HuH-7.5 (cell line): Measurements from ENCODE around the gene CD40.
"Not testable (repeated sequence)": the region's sequence is repeated elsewhere in the genome, so short reads cannot be mapped to it uniquely, and the experiment has no call there.

ENCODE experiments used
- DNase-seq: peaks from one replicate; pipeline ENCODE4 v3.0.0; 2011; ENCODE audit warnings: low spot score

The CD40 gene

GRCh38 chr20:46099491-46100287, 18.4 kb upstream of the CD40 start:
- no peak for DNase-seq

- DNase-seq, result not testable (repeated sequence)
Observed at GRCh38 chr20:46100444-46100843, 17.7 kb upstream of the CD40 start.

- no peak for DNase-seq
Observed at GRCh38 chr20:46100988-46101387, 17.1 kb upstream of the CD40 start.

DNA sequence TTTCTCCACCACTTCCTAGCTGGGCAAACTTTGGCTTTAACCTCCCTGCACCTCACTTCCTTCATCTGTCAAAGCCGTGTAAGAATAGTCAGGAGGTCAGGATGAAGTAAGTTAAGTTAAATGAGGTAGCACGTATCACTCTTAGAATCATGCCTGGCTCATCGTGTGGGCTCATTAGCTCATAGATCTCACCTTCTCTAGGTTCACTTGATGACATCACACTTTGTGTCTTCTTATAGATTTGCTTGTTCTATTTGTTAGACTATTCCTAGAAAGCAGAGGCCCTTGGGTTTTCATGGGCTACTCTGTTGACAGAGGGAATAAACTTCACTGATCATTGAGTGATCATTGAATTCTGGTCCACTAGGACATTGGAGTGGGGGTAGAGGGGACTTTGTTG, 16.2 kb upstream of the CD40 start:
- DNase-seq, result no peak

DNA sequence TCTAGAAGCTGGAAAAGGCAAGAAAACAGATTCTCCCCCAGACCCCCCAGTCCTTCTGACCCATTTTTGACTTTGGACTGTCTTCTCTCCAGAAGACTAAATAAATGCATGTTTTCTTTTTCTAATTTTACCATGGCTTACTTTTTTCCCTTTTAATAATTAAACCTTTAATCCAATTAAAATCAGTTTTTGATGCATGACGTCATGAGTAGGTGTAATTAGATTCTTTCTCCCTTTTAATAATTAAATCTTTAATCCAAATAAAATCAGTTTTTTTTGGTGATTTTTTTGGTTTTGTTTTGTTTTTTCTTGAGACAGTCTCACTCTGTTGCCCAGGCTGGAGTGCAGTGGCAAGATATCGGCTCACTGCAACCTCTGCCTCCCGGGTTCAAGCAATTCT, 15.2 kb upstream of the CD40 start:
- DNase-seq, result no peak

GRCh38 chr20:46104262-46104661, 13.9 kb upstream of the CD40 start:
- DNase-seq, result no peak

GRCh38 chr20:46107061-46107460, 11.1 kb upstream of the CD40 start:
- DNase-seq, result no peak

DNA sequence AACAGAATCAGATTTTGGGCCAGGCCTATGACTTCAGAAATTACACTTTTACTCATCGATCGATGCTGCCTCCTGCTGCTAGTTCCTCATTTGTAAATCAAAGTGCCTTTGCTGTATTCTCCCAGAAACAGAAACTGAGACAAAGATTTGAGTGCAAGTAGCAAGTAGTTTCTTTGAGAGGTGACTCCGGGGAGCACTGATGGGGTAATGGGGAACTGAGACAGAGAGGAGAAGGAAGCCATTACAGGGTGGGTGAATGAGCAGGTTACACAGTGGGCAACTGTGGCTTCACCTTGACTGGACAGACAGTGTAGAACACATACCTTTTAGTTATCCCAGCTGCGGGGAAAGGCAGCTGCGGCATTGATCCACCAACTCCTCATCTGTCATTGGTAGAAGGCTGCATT, 9.7 kb upstream of the CD40 start:
- no peak for DNase-seq

- no peak for DNase-seq
Observed at GRCh38 chr20:46108976-46109375, 9.1 kb upstream of the CD40 start.

DNA sequence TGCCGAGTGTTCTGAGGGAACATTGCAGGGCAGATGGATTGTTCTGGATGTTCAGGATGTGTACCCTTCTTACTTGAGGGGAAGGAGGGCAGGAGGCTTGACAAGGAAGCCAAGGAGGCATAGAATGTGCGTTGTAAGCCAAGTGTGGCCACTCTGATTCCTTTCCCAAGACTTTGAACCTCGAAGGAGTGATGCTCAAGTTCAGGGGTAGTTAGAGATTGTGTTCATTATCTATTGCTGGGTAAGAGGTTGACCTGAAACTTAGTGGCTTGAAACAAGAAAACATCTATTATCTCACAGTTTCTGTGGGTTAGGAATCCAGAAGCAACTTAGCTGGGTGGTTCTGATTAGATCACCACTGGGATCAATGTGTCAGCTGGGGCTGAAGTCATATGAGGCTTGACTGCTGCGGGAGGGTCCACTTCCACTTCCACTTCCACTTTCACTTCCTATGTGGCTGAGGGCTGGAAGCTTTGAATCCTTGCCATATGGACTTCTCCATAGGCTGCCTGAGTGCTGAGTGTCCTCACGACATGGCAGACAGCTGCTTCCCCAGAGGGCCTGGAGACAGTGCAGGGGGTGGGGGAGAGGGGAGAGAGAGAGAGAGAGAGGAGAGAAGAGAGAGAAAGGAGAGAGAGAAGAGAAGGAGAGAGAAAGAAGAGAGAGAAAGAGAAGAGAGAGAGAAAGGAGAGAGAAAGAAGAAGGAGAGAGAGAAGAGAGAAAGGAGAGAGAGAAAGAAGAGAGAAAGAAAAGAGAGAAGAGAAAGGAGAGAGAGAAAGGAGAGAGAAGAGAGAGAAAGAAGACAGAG, 6.9 kb upstream of the CD40 start:
- no peak for DNase-seq

DNA sequence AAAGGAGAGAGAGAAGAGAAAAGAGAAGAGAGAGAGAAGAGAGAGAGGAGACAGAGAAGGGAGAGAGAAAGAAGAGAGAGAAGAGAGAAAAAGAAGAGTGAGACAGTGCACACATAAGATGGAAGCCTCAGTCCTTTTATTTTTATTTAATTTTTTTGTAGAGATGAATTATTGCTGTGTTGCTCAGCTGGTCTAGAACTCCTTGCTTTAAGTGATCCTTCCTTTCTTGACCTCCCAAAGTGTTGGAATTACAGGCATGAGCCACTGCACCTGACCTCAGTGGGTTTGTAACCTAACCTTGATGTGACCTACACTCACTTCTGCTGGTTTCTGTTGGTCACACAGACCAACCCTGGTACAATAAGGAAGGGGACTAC, 6.3 kb upstream of the CD40 start:
- DNase-seq, result no peak

GRCh38 chr20:46112430-46113112, 5.5 kb upstream of the CD40 start:
- no peak for DNase-seq

DNA sequence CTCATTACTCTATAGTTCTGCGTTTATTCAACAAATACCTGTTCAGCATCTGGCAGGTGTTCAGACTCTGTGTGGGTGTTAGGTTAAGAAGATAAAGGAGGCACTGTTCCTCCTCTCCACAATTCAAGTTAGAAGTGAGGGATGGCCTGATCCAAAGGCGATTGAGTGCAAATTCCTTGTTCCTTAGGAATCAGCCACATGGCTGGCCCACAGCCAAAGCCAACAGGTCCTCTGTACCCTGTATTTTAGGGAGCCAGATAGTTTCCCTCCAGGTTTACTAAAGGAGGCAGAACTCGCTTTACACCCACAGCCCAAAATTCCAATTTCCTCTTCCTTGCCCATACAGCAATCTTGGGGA, 5.0 kb upstream of the CD40 start:
- no peak for DNase-seq

- no peak for DNase-seq
Observed at GRCh38 chr20:46114449-46114848, 3.7 kb upstream of the CD40 start.

- no peak for DNase-seq
Observed at GRCh38 chr20:46118481-46119020, 437 bp downstream of the CD40 start.

- no peak for DNase-seq
Observed at GRCh38 chr20:46119028-46119546, 973 bp downstream of the CD40 start.

DNA sequence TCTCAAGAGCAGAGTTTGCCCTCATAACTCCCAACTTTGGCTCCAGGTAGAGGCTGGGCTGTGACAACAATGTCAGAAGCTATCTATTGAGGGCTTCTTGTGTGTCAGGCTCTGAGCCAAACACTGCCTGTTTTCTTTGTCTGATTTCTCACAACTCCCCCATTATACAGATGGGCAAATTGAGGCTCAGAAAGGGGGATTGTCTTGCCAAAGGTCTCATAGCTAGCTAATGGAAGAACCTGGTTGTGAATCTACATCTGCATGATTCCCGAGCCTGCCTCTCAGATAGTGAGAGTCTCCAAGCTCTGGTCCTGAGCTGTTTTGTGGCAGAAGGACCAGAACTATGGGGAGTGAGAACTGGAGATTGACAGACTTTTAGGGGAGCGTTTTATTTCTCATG, 1.4 kb downstream of the CD40 start:
- no peak for DNase-seq

DNA sequence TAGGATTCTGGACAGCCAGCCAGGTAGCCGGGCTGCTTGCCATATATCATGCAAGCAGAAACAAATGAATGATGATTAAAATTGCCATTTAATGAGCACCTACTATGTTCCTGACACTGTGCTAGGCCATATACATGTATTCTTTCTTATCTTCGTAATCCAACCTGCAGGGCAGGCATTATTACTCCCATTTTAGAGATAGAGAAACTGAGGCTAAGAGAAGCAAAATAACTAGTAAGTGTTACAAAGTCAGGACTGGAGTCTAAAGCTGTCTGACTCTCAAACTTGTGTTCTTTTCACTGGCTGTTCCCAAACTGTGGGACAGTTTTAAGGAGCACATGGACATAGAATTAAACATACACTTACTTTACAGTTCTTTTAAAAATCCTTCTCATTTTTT, 2.0 kb downstream of the CD40 start:
- DNase-seq, result no peak

GRCh38 chr20:46121184-46121930, 3.2 kb downstream of the CD40 start:
- no peak for DNase-seq

DNA sequence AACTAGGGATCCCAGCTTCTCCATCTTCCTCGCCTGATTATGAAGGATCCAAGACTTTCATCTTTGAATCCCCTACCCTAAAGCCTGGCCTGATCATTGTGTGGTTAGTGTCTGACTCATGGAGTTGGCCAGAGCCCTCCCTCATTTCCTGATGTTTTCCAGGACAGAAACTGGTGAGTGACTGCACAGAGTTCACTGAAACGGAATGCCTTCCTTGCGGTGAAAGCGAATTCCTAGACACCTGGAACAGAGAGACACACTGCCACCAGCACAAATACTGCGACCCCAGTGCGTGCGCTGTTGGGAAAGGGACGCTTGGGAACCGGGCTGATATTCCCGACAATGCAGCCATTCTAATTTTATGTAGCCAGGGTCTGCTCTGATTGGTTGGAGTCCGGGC, 4.0 kb downstream of the CD40 start:
- no peak for DNase-seq

DNA sequence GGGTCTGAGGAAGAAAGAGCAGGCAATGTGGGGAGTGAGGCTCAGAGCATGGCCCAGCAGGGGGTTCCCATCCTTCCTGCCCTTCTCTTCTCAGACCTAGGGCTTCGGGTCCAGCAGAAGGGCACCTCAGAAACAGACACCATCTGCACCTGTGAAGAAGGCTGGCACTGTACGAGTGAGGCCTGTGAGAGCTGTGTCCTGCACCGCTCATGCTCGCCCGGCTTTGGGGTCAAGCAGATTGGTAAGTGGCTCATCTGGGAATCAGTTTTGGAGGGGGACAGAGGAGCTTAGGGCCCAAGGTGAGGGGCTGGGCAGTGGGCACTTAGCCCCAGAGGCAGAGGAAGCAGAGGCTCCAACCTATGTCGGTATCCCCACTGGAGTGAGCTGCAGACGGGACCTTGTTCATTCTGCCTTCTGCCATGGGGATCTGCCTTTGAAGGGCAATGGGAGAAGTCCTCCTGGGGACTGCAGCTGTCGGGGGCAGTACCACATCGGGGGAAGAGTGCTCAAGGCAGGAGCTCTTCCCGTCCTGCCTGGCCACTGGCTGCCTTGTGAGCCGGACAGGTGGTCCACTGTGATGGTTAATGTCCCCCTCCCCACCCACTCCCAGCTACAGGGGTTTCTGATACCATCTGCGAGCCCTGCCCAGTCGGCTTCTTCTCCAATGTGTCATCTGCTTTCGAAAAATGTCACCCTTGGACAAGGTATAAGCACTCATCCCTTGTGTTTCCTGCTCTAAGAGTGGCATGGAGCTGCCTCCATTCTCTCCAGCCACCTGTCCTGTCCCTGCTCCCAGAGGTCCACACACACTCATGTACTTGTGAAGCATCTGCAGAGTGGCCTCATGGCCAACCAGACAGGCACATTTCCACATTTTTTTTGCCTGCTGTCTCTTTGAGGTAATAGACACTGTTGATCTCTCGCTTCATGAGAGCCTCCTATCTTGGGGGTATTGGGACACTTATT, 4.7 kb downstream of the CD40 start:
- no peak for DNase-seq
